Activated CD4-positive, alpha-beta T cell treated with anti-CD3 and anti-CD28 coated beads, Interleukin-2, amount 50 U/mL, for 24 hours (primary cell): ENCODE measurements around the gene PHOSPHO2.

Experiments
- DNase-seq, 2 donors: peaks; one replicate each; pipeline ENCODE4 v3.0.0-alpha.2; 2020; ENCODE audit warnings: low read depth in 1 of 2, low spot score in 1 of 2

The PHOSPHO2 gene

GRCh38 chr2:169716238-169716886, 22.1 kb downstream of the PHOSPHO2 start:
- DNase-seq: no peak

DNA sequence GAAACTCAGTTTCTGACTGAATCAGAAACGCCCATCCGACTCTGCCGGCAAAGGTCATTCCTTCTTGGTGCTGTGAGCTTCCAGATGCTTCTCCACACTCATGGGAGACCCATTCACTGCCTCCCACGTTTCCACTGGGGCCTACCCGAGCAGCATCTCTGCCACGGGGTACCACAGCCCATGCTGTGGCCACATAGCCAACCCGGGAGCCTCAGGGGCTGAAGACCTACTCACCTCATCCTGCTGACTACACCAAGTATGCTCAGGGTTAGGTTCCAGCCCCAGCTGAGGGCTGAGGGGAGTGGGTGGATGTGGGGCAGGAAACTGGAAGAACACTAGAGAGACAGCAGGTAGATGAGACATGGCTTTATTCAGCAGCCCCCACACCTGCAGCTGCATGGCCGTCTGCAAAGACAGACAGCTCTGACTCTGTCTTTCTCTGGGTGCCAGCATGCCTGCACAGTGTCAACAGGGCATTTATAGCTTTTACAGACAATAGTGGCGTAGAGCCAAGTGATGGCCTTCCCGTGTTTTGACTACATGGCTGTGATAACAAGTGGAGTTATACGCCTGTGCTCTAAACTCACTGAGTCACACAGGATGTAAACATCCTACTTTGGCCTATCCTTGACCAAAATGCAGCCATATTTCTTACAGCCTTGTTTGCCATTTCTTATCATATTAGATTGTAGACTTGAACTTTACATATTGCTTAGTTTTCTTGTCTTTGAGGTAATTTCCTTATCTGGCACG, 22.8 kb downstream of the PHOSPHO2 start:
- DNase-seq: no peak

GRCh38 chr2:169717691-169718063, 23.4 kb downstream of the PHOSPHO2 start:
- no peak for DNase-seq

DNA sequence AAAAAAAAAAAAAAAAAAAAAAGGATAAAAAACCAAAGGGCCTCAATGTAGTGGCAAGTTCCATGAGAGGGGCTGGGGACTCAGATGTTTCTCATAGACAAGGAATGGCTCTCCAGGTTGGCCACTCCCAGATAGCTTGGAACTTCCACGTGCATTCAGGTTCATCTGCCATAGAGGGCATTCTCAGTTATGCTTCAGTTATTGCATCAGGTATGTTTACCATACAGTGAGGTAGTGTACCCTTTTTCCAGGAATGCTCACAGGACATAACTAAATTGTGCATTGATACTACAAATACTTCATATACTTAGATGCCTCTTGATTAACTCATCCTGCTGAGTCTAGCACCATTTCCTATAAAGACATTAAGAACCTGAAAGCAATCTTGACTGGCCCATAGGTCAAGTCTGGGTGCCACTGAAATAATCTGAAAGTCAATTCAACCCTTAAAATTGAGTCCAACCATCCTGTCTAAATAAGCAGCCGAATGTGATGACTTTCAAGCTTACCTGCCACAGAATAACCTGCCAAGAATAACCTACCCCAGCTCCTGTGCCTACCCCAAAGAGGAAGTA, 24.7 kb downstream of the PHOSPHO2 start:
- DNase-seq: no peak

DNA sequence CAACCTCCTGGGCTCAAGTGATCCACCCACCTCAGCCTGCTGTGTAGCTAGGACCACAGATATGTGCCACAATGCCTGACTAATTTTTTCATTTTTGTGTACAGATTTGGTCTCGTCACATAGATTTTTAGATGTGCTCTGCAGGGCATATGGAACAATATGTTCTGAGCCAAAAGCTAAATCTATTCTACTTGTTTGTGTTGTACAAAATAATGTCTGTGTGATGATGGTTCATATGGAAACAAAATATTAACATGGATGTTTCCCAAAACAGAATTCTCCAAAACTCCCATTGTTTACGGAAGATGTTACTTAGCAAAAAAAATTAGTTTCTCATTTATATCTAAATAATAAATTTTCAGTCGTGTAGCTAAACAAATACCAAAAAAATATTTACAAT, 26.7 kb downstream of the PHOSPHO2 start:
- no peak for DNase-seq

- DNase-seq: no peak
These were observed 32.8 kb downstream of the PHOSPHO2 start for GRCh38 chr2:169727065-169727464.

DNA sequence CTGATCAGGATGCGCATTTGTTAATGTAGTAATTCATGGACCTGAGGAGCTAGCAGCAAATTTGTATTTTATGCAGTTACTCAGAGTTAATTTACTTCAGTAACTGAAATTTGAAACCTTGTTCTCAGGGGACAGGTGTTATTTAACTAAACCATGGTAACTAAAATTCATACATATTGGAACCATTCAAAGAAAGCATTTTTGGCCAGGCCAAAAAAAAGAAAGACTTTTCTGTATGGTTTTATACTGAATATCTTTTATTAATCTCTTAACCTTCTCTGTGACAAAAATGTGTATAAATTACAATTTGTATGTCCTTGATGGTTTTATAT, 35.0 kb downstream of the PHOSPHO2 start:
- no peak for DNase-seq

GRCh38 chr2:169732075-169732474, 37.8 kb downstream of the PHOSPHO2 start:
- DNase-seq: no peak

GRCh38 chr2:169732583-169733358, 38.5 kb downstream of the PHOSPHO2 start:
- no peak for DNase-seq

DNA sequence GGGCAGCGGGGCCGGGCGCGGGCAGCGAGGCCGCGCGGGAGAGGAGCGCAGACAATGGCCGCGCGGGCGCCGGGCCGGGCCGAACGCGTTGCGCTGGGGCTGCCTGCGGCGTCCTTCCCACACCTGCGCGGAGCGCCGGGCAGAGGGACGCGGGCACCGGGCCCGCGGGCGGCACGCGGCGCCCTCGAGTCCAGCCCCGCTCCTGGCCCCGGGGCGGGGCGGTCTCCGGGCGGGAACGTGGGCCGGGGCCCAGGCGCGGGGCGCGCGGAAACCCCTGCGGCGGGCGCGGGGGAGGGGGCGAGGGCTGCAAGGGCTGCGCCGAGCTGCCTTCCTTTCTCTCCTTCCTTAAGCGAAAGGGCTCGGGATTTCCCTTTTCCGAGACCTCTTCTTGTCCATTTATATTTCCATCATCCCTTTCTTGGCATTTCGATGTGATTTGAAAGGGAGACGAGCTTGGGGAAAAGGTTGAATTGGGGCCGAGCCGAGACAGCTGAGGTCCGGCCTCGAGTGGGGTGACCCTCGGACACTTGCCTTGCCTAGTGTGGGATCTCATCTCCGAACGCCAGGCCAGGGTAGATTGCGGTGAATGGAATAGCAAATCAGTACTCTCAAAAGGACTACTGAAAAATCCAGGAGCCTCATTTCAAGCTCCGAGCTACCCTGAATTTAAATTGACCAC, 40.0 kb downstream of the PHOSPHO2 start:
- DNase-seq: no peak

GRCh38 chr2:169735623-169736022, 41.4 kb downstream of the PHOSPHO2 start:
- no peak for DNase-seq

- no peak for DNase-seq
These were observed 42.6 kb downstream of the PHOSPHO2 start for GRCh38 chr2:169736902-169737301.

GRCh38 chr2:169738566-169739229, 44.4 kb downstream of the PHOSPHO2 start:
- DNase-seq: no peak

- no peak for DNase-seq
These were observed 45.1 kb downstream of the PHOSPHO2 start for GRCh38 chr2:169739351-169739750.

DNA sequence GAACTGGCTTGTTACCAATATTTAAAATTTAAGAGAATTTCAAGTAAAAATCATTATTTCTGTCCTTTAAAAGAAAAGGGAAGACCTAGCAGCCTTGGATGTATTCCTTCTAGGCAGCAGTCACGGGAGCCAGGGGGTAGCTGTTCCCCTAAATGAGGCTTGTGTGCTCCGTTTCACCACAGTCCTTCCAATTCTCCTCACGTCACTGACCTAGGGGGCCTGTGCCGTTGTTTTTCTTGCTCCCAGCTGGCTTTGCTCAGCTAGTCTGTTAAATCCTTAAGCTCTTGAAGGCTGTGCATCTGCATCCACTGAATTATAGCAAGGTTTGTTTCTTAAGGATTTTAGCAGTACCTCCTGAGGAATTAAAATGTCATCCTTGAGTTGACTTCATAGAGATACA, 49.3 kb downstream of the PHOSPHO2 start:
- no peak for DNase-seq

DNA sequence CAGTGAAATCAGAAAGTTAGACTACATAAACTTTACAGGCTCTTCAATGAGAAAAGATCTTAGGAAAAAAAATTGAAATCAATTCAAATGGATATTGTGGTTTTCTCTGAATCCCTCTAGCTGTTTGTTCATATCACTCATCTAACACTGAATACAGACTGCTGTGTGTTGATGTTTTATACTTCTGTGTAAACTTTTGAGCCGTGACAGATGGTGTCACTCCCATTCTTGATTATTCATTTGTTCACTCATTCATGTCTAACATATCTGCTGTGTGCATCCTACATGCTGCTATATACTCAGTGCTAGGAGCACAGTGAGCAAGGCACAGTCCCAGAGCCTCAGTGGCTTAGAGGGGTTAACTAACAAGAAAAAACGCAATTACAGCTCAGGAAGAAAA, 52.0 kb downstream of the PHOSPHO2 start:
- DNase-seq: no peak

GRCh38 chr2:169748319-169748718, 54.0 kb downstream of the PHOSPHO2 start:
- no peak for DNase-seq
